Adrenal gland (tissue), 5 donors: ENCODE measurements around the gene TEKT5.

Experiments
- CTCF ChIP-seq, 6 experiments: fragments of 450-650 bp in 4 of 6; fragments of 200-600 bp in 2 of 6; sonication (generic) in 1 of 6; IDR thresholded peaks; 1 replicate in 5 of 6; 2 replicates in 1 of 6; pipeline versions ENCODE4 v1.5.1 to v1.8.0; 2016 to 2021; ENCODE audit warnings: antibody characterized with exemption in 6 of 6, mild to moderate bottlenecking in 2 of 6, moderate library complexity in 1 of 6
- POLR2A ChIP-seq, 2 donors: fragments of 450-650 bp; IDR thresholded peaks; one replicate each; pipeline ENCODE4 v1.6.1; 2017; ENCODE audit warnings: antibody characterized with exemption in 2 of 2, mild to moderate bottlenecking in 2 of 2, moderate library complexity in 1 of 2
- donor health status: DM: no; HTN: no; CAD: no.

GRCh38 chr16:10610499-10611184, 84.1 kb downstream of the TEKT5 start:
- TF ChIP-seq CTCF (IDR thresholded peaks at IDR 0.05): no peak
- TF ChIP-seq POLR2A (IDR thresholded peaks at IDR 0.05): no peak
